ENCODE results near the gene KLK12.

Gene KLK12

GRCh38 chr19:50979758-50980157 is 55.0 kb downstream of the KLK12 start:
- DNase-seq: no peak
